IPS-15b (cell line): ENCODE measurements around the gene LHB.
"Not testable (repeated sequence)": the region's sequence is repeated elsewhere in the genome, so short reads cannot be mapped to it uniquely, and the experiment has no call there.

Experiments
- H3K27me3 ChIP-seq: one replicate; pipeline ENCODE4 v1.6.1; 2013; ENCODE audit warnings: low read length; ENCODE audit not compliant: control insufficient read depth, insufficient read depth
- H3K36me3 ChIP-seq: one replicate; pipeline ENCODE4 v1.6.1; 2013; ENCODE audit warnings: low read length; ENCODE audit not compliant: control insufficient read depth, insufficient read depth
- H3K4me1 ChIP-seq: one replicate; pipeline ENCODE4 v1.6.1; 2013; ENCODE audit warnings: mild to moderate bottlenecking, low read length; ENCODE audit not compliant: control insufficient read depth, insufficient read depth
- H3K4me3 ChIP-seq: one replicate; pipeline ENCODE4 v1.5.1; 2013; ENCODE audit warnings: low read depth, low read length
- H3K9ac ChIP-seq: one replicate; pipeline ENCODE4 v1.6.1; 2013; ENCODE audit warnings: low read depth, mild to moderate bottlenecking, low read length
- H3K9me3 ChIP-seq: one replicate; pipeline ENCODE4 v1.6.1; 2013; ENCODE audit warnings: mild to moderate bottlenecking, low read length; ENCODE audit not compliant: control insufficient read depth, insufficient read depth

LHB gene

GRCh38 chr19:49031642-49032301, 14.9 kb upstream of the LHB start, which contains the start of gene CGB2:
TSS of gene CGB2 (plus strand) at chr19:49031890. CDS start at chr19:49032096, 206 bp downstream.
- H3K36me3 ChIP-seq, H3K9ac ChIP-seq: not testable (repeated sequence)
- H3K4me3 ChIP-seq: peak within 1 kb of the TSS; percentile 43

GRCh38 chr19:49030323-49030722, 13.4 kb upstream of the LHB start:
- H3K4me1 ChIP-seq, H3K4me3 ChIP-seq, H3K36me3 ChIP-seq, H3K9ac ChIP-seq, H3K9me3 ChIP-seq, H3K27me3 ChIP-seq: not testable (repeated sequence)

More at GRCh38 chr19:49031642-49032301, 14.9 kb upstream of the LHB start, which contains the start of gene CGB2:
- not testable (repeated sequence) for H3K4me1 ChIP-seq, H3K27me3 ChIP-seq, H3K9me3 ChIP-seq

GRCh38 chr19:49029749-49030148, 12.9 kb upstream of the LHB start:
- not testable (repeated sequence) for H3K9me3 ChIP-seq, H3K4me3 ChIP-seq, H3K27me3 ChIP-seq

GRCh38 chr19:49028686-49029085, 11.8 kb upstream of the LHB start:
- not testable (repeated sequence) for H3K27me3 ChIP-seq, H3K4me3 ChIP-seq, H3K4me1 ChIP-seq, H3K9me3 ChIP-seq, H3K9ac ChIP-seq, H3K36me3 ChIP-seq

More at GRCh38 chr19:49029749-49030148, 12.9 kb upstream of the LHB start:
- H3K4me1 ChIP-seq, H3K9ac ChIP-seq, H3K36me3 ChIP-seq: not testable (repeated sequence)

DNA sequence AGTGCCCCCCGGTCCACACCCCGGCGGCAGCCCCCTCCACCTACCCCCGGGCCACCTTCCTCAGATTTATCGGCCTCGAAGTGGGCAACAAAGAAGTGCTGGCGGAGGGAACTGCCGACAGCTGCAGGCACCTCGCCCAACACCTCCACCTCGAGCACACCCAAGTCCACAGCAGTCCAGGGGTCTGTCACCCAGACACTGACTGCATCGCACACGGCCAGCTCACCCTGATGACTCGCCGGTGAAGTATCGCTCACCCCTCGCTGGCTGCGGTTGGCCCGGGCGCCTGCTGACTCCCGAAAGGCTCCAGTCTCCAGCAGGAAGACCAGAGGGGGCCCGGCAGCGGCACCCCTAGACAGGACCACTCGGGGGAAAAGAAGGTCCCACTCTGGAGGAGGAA, 8.7 kb upstream of the LHB start:
- H3K27me3 ChIP-seq: peaks cover 13% of the 10 kb centered on the region
- not testable (repeated sequence) for H3K9me3 ChIP-seq, H3K36me3 ChIP-seq

GRCh38 chr19:49025088-49025487, 8.2 kb upstream of the LHB start:
- not testable (repeated sequence) for H3K9me3 ChIP-seq, H3K4me1 ChIP-seq, H3K9ac ChIP-seq, H3K36me3 ChIP-seq, H3K4me3 ChIP-seq
- H3K27me3 ChIP-seq: peaks cover 18% of the 10 kb centered on the region

More for the DNA sequence above, 8.7 kb upstream of the LHB start:
- not testable (repeated sequence) for H3K4me3 ChIP-seq, H3K9ac ChIP-seq, H3K4me1 ChIP-seq

DNA sequence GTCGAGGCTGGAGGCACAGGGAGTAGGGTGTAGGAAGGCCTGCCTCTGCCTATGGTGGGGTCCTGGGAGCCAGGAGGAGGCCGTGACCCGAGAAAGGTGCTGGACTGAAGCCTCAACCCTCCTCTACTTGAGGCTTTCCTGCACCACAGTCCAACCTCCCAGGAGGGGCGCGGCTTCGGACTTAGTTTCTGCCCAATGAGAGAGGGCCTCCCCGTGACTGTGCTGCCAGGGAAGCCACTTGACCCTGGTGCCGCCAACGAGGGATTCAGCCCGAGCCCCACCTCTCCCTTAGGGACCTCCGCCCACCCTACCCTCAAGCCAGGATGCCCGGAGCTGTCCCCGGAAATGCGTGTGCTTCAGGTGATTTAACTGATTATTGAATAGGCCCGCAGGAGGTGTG, 7.3 kb upstream of the LHB start, which contains the start of gene CGB3:
Gene CGB3, minus strand, starts transcription at position 101 of the 400 bp plus-strand sequence. CDS start 362 bp downstream, outside the sequence.
- not testable (repeated sequence) for H3K36me3 ChIP-seq, H3K4me3 ChIP-seq, H3K4me1 ChIP-seq, H3K9ac ChIP-seq, H3K9me3 ChIP-seq
- peaks cover 18% of the 10 kb centered on the region for H3K27me3 ChIP-seq

DNA sequence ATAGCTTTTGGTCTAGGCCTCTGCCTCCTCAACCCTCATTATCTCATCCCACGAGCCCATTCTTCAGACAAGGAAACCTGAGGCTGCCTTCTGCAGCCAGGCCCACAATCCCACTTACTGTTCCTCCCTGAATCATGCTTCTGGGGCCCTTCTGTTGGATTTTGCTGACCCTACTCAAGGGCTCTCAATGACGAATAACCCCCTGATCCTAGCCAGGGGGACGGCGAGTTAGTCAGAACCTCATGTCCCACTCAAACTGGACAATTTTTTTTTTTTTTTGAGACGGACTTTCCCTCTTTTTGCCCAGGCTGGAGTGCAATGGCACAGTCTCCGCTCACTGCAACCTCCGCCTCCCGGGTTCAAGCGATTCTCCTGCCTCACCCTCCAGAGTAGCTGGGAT, 5.2 kb upstream of the LHB start:
- peaks cover 9% of the 10 kb centered on the region for H3K4me1 ChIP-seq
- H3K36me3 ChIP-seq: no peaks in the 10 kb centered on the region
- H3K9me3 ChIP-seq: no peaks in the 10 kb centered on the region
- peaks cover 30% of the 10 kb centered on the region for H3K27me3 ChIP-seq
- H3K9ac ChIP-seq: no peak overlapping the region
- H3K4me3 ChIP-seq: no peak overlapping the region

DNA sequence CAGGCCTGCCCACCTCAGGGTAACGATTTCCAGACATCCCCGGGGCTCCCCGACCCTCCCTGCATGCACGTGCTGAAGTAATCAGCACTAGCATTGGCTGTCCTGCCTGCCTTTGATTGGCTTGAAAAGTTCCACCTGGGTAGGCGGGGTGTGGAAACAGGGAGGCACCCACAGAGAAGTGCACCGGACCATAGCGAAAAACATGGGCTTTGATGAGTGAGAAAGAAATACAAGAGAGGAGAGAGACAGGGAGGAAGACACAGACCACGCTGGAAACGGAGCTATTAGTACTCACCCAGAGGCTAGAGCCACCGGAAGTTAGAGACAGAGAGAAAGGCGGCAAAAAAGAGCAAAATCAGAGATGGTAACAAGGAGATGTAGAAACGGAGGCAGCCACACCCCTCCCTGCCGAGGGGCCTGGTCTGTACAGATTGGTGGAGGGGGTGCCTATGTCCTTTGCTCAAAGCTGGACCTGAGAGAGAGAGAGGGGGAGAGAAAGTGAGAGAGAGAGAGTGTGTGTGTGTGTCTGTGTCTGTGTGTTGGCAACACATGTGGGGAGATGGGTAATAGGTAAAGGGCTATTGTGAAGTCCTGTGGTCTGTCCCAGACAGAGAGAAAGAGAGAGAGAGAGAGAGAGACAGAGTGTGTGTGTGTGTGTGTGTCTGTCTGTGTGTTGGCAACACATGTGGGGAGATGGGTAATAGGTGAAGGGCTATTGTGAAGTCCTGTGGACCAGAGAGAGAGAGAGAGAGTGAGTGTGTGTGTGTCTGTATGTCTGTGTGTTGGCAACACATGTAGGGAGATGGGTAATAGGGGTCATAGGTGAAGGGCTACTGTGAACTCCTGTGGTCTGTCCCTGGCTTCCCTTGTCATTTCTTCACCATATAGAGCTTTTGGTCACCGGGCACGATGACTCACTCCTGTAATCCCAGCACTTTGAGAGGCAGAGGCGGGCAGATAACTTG, 4.3 kb upstream of the LHB start:
- peaks cover 30% of the 10 kb centered on the region for H3K27me3 ChIP-seq
- H3K4me1 ChIP-seq: peaks cover 9% of the 10 kb centered on the region
- H3K4me3 ChIP-seq: no peak overlapping the region
- H3K9me3 ChIP-seq: no peaks in the 10 kb centered on the region
- peaks cover 1% of the 10 kb centered on the region for H3K36me3 ChIP-seq
- no peak overlapping the region for H3K9ac ChIP-seq

GRCh38 chr19:49020342-49020741, 3.5 kb upstream of the LHB start:
- Histone ChIP-seq H3K4me1 (peaks cover 9% of the 10 kb centered on the region), H3K9ac (no peak overlapping the region), H3K9me3 (no peaks in the 10 kb centered on the region), H3K36me3 (peaks cover 10% of the 10 kb centered on the region), H3K27me3 (peaks cover 30% of the 10 kb centered on the region), H3K4me3 (peak overlapping the region; percentile 30)

DNA sequence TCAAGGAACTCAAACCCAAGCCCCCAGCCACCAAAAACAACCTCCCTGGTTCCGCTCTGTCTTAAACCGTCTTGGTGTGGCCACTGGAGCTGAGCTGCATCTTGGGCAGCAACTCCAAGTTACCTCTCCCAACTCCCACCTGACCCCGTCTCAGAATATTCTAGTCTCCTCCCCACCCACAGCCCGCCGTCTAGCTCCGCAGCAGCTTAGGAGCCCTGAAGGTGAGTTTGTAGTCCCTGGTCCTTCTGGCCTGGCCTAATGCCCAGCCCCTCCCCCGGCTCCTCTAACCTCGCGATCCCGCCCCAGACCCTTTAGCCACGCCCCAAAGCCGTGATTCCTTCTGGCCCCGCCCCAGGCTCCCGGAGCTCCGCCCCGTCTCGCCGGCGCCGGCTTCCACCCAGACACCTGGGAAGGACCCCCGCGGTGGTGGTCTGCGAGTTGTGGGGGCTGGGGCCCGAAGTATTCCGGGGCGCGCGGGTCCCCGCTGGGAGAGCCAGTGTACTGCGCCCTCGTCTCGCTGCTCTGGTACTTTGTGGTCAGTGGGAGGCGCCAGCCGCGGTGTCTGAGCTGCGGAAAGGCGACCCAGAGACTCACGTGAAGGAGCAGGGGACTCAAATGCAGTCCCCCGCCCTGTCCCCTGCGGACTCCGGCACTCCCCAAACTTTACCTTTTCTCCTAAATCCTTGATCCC, 2.5 kb upstream of the LHB start:
- Histone ChIP-seq H3K4me3 (peak overlapping the region; percentile 53), H3K4me1 (peaks cover 9% of the 10 kb centered on the region), H3K9ac (no peak overlapping the region), H3K27me3 (peaks cover 30% of the 10 kb centered on the region), H3K36me3 (peaks cover 18% of the 10 kb centered on the region), H3K9me3 (no peaks in the 10 kb centered on the region)
